ELR (cell line): Measurements from ENCODE around the gene ATF6B.
"Not testable (repeated sequence)": the region's sequence is repeated elsewhere in the genome, so short reads cannot be mapped to it uniquely, and the experiment has no call there.

Experiments
- DNase-seq: peaks from one replicate; pipeline ENCODE4 v3.0.0-alpha.2; 2015; ENCODE audit warnings: low read depth

The ATF6B gene

GRCh38 chr6:32081168-32081990, 46.7 kb downstream of the ATF6B start:
- DNase-seq, result peak; percentile 95

- DNase-seq, result no peak
Measured at GRCh38 chr6:32079566-32080290, 48.3 kb downstream of the ATF6B start.

GRCh38 chr6:32076321-32076809, 51.7 kb downstream of the ATF6B start:
- peak; percentile 92 for DNase-seq

- peak; percentile 50 for DNase-seq
Measured at GRCh38 chr6:32075781-32076180, 52.3 kb downstream of the ATF6B start.

- DNase-seq, result no peak
Measured at GRCh38 chr6:32074996-32075532, 53.0 kb downstream of the ATF6B start.

GRCh38 chr6:32073613-32074012, 54.4 kb downstream of the ATF6B start:
- DNase-seq, result no peak

GRCh38 chr6:32073101-32073500, 54.9 kb downstream of the ATF6B start:
- DNase-seq, result no peak

- DNase-seq, result no peak
Measured at GRCh38 chr6:32070814-32071543, 57.1 kb downstream of the ATF6B start.

- DNase-seq, result no peak
Measured at GRCh38 chr6:32069878-32070515, 58.0 kb downstream of the ATF6B start.

GRCh38 chr6:32069460-32069859, 58.6 kb downstream of the ATF6B start:
- no peak for DNase-seq

GRCh38 chr6:32068867-32069266, 59.2 kb downstream of the ATF6B start:
- DNase-seq, result no peak

GRCh38 chr6:32068315-32068714, 59.7 kb downstream of the ATF6B start:
- not testable (repeated sequence) for DNase-seq

- not testable (repeated sequence) for DNase-seq
Measured at GRCh38 chr6:32067521-32067920, 60.5 kb downstream of the ATF6B start.
